Activated T-cell treated with anti-CD3 and anti-CD28 coated beads for 4 hours (primary cell): Measurements from ENCODE around the gene PIPOX.

Source experiments
- DNase-seq: peaks from one replicate; pipeline ENCODE4 v3.0.0-alpha.2; 2020

The PIPOX gene

DNA sequence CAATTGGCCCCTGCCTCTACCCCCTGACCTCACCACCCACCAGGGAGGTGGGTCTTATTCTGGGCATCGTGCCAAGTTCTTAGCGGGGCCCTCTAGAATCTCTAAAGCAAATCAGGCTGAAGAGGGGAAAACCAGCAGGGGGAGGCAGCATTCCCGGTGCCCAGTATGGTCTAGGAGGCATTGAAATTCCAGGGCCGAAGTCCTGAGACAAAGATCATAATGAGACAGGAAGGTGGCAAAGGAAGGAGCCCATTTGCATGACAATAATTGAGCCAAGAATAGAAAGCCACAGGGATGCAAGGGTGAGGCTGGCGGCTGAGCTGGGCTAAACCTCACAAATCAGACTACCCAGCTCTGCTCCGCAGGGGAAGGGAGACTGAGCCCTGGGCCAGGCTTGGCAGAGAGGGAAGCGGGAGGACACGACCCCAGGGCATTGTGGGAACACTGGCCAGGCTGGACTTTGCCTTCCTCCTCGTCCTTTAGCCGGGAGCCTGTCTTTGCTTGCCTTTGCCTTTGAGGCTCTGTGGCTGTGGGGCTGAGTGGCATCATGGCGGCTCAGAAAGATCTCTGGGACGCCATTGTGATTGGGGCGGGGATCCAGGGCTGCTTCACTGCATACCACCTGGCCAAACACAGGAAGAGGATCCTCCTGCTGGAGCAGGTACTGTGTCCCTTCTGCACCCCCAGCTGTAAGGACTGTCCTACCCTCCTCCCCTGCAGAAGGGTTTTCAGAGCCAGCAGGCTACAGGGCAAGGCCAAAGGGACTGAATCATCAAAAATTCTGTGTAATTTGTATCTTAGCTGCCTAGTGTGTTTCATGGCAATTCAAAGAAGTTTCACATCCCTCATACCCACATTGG, at the start of gene PIPOX:
Gene PIPOX, plus strand, starts transcription at position 463 of the 860 bp plus-strand sequence. Its CDS starts 85 bp downstream, at position 548.
- no peak for DNase-seq

DNA sequence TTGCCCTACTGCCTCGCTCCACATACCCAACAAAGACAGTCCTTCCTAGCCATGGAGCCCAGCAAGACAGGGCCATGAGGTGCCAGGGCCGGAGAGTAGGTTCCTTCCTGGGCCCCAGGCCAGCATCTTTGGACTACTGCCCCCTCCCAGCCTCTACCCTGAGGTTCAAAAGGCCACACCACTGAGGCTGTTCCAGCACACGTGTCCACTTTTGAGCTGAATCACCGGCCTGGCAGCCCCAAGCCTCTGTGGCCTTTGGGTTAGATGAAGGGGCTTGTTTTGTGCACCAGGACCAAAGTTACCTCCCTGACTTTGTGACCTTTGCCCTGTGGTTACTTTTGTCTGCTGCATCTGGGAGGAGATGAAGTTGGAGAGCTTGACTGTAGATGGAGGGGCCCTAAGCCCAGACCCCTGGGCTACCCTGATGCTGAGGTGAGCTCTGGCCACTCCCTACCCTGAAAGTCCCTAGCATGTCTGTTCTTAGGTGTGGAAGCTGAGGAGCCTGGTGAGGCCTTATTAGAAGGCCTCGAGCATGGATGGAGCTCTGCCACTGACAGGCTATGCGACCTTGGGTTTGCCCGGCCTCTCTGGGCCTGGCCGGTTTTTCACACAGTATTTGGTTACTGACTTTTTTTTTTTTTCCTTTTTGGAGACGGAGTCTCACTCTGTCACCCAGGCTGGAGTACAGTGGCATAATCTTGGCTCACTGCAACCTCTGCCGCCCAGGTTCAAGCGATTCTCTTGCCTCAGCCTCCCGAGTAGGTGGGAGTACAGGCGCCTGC, 49.1 kb upstream of the PIPOX start:
- no peak for DNase-seq

- no peak for DNase-seq
Observed at GRCh38 chr17:28996554-28997096, 46.3 kb upstream of the PIPOX start.

GRCh38 chr17:28997806-28998205, 45.1 kb upstream of the PIPOX start:
- DNase-seq, result no peak

- DNase-seq, result no peak
Observed at GRCh38 chr17:28999206-28999605, 43.7 kb upstream of the PIPOX start.

- no peak for DNase-seq
Observed at GRCh38 chr17:29000973-29001372, 42.0 kb upstream of the PIPOX start.

- DNase-seq, result no peak
Observed at GRCh38 chr17:29002811-29003210, 40.1 kb upstream of the PIPOX start.

DNA sequence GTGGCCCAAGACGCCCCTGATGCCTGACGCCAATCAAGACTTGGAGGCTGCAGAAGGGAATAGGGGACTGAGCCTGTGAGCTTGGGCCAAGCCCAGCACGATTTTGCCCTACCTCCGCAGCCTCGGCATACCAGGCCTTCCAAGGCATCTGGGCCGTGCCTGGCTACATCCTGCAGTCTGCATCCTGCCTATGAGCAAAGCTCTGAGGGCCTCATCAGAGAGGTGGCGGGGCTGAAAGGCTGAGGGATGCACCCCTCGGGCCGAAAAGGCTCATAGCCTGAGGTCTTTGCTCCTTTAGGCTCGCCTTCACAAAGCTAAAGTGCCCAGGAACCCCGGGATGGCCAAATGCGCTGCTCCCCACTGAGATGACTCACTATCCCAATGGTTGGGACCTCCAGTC, 39.7 kb upstream of the PIPOX start:
- DNase-seq, result no peak

- no peak for DNase-seq
Observed at GRCh38 chr17:29004081-29004692, 38.8 kb upstream of the PIPOX start.

- DNase-seq, result peak; percentile 32
Observed at GRCh38 chr17:29005936-29006511, 36.9 kb upstream of the PIPOX start, which contains the start of gene SEZ6. Gene SEZ6 (minus strand): TSS chr17:29006033. CDS start chr17:29005869, 164 bp downstream.

DNA sequence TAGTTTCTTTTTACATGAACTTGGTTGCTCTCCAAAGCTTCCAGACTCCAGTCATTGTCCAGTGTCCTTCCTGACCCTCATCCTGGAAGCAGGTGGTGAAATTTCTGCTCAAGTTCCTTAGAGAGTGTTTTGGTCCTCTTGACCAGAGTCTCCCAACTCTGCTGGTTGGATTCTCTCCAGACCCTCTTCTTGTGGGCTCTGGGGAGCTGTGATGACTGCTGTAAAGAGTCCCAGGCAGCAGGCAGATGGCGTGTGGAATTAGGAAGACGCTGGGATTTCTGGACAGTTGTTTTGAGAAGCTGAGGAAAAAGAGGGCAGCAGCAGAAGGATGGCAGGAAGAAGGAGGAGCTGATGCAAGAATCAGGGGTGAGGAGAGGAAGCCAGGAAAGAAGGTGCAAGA, 35.5 kb upstream of the PIPOX start:
- DNase-seq, result no peak

DNA sequence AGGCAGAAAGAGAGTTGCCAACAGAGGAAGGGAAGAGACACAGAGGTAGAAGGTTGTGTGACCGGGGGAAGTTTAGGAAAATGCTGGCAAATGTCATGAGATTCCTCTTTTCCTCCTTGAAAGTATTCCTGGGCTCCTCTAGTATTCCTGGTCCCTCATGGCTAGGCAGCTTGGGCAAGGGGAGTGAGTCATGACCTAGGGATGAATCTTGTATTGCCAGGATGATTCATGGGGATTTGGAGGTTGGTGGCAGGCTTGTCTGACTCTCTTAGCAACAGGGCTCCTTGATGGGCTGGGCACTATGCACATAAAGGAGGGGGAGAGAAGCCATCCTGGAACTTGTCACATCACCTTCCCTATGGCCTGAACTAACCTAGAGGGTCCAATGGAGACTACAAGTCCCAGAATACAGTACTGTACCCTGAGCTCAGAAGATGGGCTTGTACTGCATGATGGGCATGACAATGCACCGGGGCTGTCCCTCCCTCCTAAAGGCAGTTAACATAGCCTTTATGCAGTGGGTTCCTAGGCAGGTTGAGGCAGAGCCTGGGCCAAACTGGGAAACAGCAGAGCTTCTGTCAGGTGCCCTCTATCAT, 35.0 kb upstream of the PIPOX start:
- no peak for DNase-seq

- no peak for DNase-seq
Observed at GRCh38 chr17:29008591-29008990, 34.4 kb upstream of the PIPOX start.

GRCh38 chr17:29010129-29010528, 32.8 kb upstream of the PIPOX start:
- DNase-seq, result no peak

DNA sequence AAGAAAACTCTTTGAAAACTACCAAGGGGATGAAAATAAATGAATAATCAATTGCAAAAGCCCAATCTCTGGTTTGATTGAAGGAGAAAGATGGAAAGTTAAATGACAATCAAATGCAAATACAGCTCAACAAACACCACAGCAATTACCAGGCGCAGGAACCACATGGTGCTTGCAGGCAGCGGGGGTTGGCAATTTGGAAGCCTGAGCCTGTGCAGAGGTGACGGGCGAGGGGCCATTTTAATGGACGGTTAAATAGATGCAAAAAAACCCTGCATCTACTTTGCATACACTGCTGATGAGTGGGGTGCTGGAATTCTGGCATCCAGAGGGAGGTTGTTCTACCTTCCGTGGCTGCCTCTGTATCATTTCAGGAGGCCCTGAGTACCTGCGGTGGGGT, 32.4 kb upstream of the PIPOX start:
- DNase-seq, result no peak

- DNase-seq, result no peak
Observed at GRCh38 chr17:29012535-29012934, 30.4 kb upstream of the PIPOX start.

- no peak for DNase-seq
Observed at GRCh38 chr17:29014716-29015115, 28.2 kb upstream of the PIPOX start.

DNA sequence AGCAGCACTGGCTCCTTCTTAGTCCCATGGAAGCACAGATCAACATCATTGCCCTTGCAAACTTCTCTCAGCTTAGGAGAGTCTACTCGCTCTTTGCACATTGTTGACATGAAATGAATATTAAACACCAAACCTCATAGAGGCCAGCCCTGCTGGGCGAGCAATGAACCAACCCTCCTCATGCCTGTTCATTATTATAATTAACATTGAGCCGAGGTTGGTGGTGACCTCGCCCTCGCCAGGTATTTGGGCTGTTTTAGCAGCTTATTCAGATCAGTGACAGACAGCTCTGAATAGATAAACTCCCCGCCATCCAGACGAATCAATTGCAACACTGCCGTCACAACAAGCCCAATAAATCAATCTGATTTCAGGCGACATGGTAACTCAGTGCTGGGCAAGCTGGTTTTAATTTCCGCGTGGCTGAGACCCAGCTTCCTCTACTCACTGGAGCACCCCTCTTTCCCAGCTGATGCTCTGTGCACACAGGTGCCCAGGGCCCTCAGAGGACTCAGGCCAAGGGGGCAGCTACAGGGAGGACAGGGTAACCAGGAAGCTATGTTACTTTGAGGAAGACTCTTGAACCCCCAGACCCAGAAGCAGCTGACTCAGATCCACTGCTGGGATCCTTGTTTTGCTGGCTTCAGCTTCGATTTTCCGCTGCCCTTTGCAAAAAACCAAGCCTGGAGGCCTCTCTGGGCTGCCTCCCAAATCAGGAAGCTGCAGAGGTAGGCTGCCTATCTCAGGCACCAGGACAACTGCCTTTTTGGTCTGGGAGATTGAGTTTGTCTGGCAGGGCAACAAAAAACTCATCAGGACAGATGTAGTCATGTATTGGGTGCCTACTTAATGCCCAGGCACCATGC, 26.4 kb upstream of the PIPOX start:
- DNase-seq, result no peak

- no peak for DNase-seq
Observed at GRCh38 chr17:29018788-29019474, 24.0 kb upstream of the PIPOX start.

- DNase-seq, result no peak
Observed at GRCh38 chr17:29019475-29020181, 23.3 kb upstream of the PIPOX start.
